ENCODE results near the gene TRIM5. TPM values are rescaled to one million over a fixed set of nuclear protein-coding genes. Genes with fewer than 3 reads are reported as not detected.

Gene TRIM5
- total and polyA plus RNA-seq, 2 experiments from 2014 or later = 20.8 to 21.0 TPM

DNA sequence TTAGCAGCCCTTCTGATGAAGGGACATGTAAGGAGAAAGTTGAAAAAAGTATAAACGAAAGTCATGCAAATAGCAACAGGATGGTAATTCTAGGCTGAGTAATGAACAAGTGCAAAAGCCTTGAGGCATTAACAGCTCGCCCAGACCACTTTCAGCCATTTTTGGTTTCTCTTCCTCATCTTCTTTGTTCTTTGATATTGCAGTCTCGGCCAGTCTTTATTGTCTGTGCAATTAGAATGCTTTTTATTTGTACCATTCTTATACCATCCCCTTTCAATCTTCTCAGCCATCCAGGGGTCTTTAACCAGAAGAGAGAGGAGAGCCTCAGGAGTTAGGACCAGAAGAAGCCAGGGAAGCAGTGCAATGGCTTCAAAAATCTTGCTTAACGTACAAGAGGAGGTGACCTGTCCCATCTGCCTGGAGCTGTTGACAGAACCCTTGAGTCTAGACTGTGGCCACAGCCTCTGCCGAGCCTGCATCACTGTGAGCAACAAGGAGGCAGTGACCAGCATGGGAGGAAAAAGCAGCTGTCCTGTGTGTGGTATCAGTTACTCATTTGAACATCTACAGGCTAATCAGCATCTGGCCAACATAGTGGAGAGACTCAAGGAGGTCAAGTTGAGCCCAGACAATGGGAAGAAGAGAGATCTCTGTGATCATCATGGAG is 52.8 kb downstream of the TRIM5 start:
- Mint-ChIP-seq H3K9me3 (no peaks in the 10 kb centered on the region; the same call in 2 of the 3 replicates), H3K27ac (no peak overlapping the region), H3K4me1 (no peaks in the 10 kb centered on the region), H3K4me3 (no peak overlapping the region), H3K27me3 (ENCODE audit: insufficient read depth, low read depth, poor library complexity) (no peaks in the 10 kb centered on the region), H3K36me3 (ENCODE audit: low read depth) (peaks cover 4% of the 10 kb centered on the region; the same call in 2 of the 3 replicates)
- no peaks in the 10 kb centered on the region for H4K20me1 ChIP-seq (replicated peaks; ENCODE audit: insufficient read depth)
- H3K4me2 ChIP-seq = no peak overlapping the region
- DNase-seq (ENCODE audit: low spot score) = no peak
- no peaks in the 10 kb centered on the region for H3K4me1 ChIP-seq (ENCODE audit: insufficient read depth)
- H3K27ac ChIP-seq (ENCODE audit: low read depth) = no peak overlapping the region
- no peaks in the 10 kb centered on the region for H3K27me3 ChIP-seq (ENCODE audit: insufficient read depth)
- H3K9me2 ChIP-seq (ENCODE audit: insufficient read depth) = peaks cover 22% of the 10 kb centered on the region; the same call in 1 of the 2 replicates
- no peaks in the 10 kb centered on the region for H3K79me2 ChIP-seq (replicated peaks; ENCODE audit: insufficient read depth)
- H3F3A ChIP-seq (replicated peaks; ENCODE audit: low read depth) = no peaks in the 10 kb centered on the region
- ATAC-seq = no peak
- TF ChIP-seq, protein P1, sequence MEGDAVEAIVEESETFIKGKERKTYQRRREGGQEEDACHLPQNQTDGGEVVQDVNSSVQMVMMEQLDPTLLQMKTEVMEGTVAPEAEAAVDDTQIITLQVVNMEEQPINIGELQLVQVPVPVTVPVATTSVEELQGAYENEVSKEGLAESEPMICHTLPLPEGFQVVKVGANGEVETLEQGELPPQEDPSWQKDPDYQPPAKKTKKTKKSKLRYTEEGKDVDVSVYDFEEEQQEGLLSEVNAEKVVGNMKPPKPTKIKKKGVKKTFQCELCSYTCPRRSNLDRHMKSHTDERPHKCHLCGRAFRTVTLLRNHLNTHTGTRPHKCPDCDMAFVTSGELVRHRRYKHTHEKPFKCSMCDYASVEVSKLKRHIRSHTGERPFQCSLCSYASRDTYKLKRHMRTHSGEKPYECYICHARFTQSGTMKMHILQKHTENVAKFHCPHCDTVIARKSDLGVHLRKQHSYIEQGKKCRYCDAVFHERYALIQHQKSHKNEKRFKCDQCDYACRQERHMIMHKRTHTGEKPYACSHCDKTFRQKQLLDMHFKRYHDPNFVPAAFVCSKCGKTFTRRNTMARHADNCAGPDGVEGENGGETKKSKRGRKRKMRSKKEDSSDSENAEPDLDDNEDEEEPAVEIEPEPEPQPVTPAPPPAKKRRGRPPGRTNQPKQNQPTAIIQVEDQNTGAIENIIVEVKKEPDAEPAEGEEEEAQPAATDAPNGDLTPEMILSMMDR (conservative IDR thresholded peaks at IDR 0.05; ENCODE audit: low read depth in 2 of 2) = no peak
- TF ChIP-seq, protein P2, sequence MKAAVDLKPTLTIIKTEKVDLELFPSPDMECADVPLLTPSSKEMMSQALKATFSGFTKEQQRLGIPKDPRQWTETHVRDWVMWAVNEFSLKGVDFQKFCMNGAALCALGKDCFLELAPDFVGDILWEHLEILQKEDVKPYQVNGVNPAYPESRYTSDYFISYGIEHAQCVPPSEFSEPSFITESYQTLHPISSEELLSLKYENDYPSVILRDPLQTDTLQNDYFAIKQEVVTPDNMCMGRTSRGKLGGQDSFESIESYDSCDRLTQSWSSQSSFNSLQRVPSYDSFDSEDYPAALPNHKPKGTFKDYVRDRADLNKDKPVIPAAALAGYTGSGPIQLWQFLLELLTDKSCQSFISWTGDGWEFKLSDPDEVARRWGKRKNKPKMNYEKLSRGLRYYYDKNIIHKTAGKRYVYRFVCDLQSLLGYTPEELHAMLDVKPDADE (IDR thresholded peaks at IDR 0.05) = no peak
- TF ChIP-seq NANOG (IDR thresholded peaks at IDR 0.05; ENCODE audit: borderline replicate concordance) (no peak), ZNF114 (CRISPR knock-in tag; IDR thresholded peaks at IDR 0.05) (no peak), CREB1 (CRISPR knock-in tag; IDR thresholded peaks at IDR 0.05; ENCODE audit: low read depth) (no peak)
- no peaks in the 10 kb centered on the region for H3K36me3 ChIP-seq (ENCODE audit: insufficient read depth)
- H2AFZ ChIP-seq = no peak overlapping the region
- H3K4me3 ChIP-seq = no peak overlapping the region

DNA sequence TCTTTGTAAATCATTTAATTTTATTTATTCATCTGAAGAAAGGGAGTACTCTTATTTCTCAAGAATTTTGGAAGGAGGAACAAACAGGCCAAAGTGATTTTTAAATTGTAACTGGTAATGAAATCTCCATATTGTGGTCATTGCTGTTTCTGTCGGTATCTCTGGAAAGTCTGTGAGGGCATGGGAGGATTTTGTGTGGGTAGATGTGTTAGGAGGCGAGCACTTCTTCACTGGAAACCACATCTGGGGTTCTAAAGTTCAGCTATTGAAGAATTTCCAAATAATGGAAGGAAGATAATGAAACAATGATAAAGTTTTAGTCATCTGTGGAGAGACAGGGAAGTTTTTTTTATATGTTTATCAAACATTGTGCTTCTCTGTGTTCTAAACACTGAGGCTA is 53.5 kb downstream of the TRIM5 start:
- Histone ChIP-seq H3K4me3 (no peak overlapping the region), H3K79me2 (replicated peaks; ENCODE audit: insufficient read depth) (no peaks in the 10 kb centered on the region), H3K27me3 (ENCODE audit: insufficient read depth) (no peaks in the 10 kb centered on the region), H3K4me2 (no peak overlapping the region), H3F3A (replicated peaks; ENCODE audit: low read depth) (no peaks in the 10 kb centered on the region), H4K20me1 (replicated peaks; ENCODE audit: insufficient read depth) (no peaks in the 10 kb centered on the region), H3K4me1 (ENCODE audit: insufficient read depth) (no peaks in the 10 kb centered on the region), H2AFZ (no peak overlapping the region), H3K9me2 (ENCODE audit: insufficient read depth) (peaks cover 24% of the 10 kb centered on the region; the same call in 1 of the 2 replicates), H3K27ac (ENCODE audit: low read depth) (no peak overlapping the region), H3K36me3 (ENCODE audit: insufficient read depth) (no peaks in the 10 kb centered on the region)
- H3K27ac Mint-ChIP-seq = no peak overlapping the region
- H3K9me3 Mint-ChIP-seq = peaks cover 3% of the 10 kb centered on the region; the same call in 1 of the 3 replicates
- no peak for DNase-seq (ENCODE audit: low spot score)
- no peak for ATAC-seq
- H3K4me1 Mint-ChIP-seq = no peaks in the 10 kb centered on the region
- H3K36me3 Mint-ChIP-seq (ENCODE audit: low read depth) = peaks cover 4% of the 10 kb centered on the region; the same call in 2 of the 3 replicates
- no peaks in the 10 kb centered on the region for H3K27me3 Mint-ChIP-seq (ENCODE audit: insufficient read depth, low read depth, poor library complexity)
- no peak overlapping the region for H3K4me3 Mint-ChIP-seq
- TF ChIP-seq STAT1 (IDR thresholded peaks at IDR 0.05; ENCODE audit: unreplicated experiment) (no peak), NANOG (IDR thresholded peaks at IDR 0.05; ENCODE audit: borderline replicate concordance) (no peak), JUNB (IDR thresholded peaks at IDR 0.05; ENCODE audit: unreplicated experiment) (no peak), EZH2 (IDR thresholded peaks at IDR 0.05; ENCODE audit: low read depth, unreplicated experiment) (no peak), EZH2phosphoT487 (IDR thresholded peaks at IDR 0.05; ENCODE audit: unreplicated experiment) (no peak), CREB1 (CRISPR knock-in tag; IDR thresholded peaks at IDR 0.05; ENCODE audit: low read depth) (no peak)
- TF ChIP-seq, protein P2 (IDR thresholded peaks at IDR 0.05) = no peak
- TF ChIP-seq, protein P3, sequence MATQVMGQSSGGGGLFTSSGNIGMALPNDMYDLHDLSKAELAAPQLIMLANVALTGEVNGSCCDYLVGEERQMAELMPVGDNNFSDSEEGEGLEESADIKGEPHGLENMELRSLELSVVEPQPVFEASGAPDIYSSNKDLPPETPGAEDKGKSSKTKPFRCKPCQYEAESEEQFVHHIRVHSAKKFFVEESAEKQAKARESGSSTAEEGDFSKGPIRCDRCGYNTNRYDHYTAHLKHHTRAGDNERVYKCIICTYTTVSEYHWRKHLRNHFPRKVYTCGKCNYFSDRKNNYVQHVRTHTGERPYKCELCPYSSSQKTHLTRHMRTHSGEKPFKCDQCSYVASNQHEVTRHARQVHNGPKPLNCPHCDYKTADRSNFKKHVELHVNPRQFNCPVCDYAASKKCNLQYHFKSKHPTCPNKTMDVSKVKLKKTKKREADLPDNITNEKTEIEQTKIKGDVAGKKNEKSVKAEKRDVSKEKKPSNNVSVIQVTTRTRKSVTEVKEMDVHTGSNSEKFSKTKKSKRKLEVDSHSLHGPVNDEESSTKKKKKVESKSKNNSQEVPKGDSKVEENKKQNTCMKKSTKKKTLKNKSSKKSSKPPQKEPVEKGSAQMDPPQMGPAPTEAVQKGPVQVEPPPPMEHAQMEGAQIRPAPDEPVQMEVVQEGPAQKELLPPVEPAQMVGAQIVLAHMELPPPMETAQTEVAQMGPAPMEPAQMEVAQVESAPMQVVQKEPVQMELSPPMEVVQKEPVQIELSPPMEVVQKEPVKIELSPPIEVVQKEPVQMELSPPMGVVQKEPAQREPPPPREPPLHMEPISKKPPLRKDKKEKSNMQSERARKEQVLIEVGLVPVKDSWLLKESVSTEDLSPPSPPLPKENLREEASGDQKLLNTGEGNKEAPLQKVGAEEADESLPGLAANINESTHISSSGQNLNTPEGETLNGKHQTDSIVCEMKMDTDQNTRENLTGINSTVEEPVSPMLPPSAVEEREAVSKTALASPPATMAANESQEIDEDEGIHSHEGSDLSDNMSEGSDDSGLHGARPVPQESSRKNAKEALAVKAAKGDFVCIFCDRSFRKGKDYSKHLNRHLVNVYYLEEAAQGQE (IDR thresholded peaks at IDR 0.05; ENCODE audit: unreplicated experiment) = no peak
